ENCODE measurements around the gene CUBN. TPM values are rescaled to one million over a fixed set of nuclear protein-coding genes. Genes with fewer than 3 reads are reported as not detected.

The CUBN gene
- total RNA-seq, 1 experiment from 2014 or later, result 0.80 TPM

GRCh38 chr10:16789261-16789660 is 340.4 kb downstream of the CUBN start:
- no peak overlapping the region for H3K4me2 ChIP-seq (ENCODE audit: low read length)
- H3K4me1 ChIP-seq (ENCODE audit: insufficient read depth, low read length), result no peaks in the 10 kb centered on the region
- no peaks in the 10 kb centered on the region for H3F3A ChIP-seq (ENCODE audit: low read length, unreplicated experiment)
- ATAC-seq, result no peak
- H3K27ac ChIP-seq (ENCODE audit: low read length), result no peak overlapping the region
- DNase-seq, result no peak
- intact Hi-C loops (cut with micrococcal nuclease), result no loop called here
- H3K9me2 ChIP-seq (replicated peaks; ENCODE audit: low read length), result no peaks in the 10 kb centered on the region
- CTCF ChIA-PET, result no interaction called here
- POLR2A ChIA-PET (ENCODE audit: unreplicated experiment), result no interaction called here
- H3K27me3 ChIP-seq (ENCODE audit: low read length), result no peaks in the 10 kb centered on the region
- no peaks in the 10 kb centered on the region for H4K20me1 ChIP-seq (ENCODE audit: low read length)
- no peaks in the 10 kb centered on the region for H3K9me3 ChIP-seq (ENCODE audit: low read length)
- no peaks in the 10 kb centered on the region for H3K36me3 ChIP-seq (ENCODE audit: low read depth, low read length)
- no peak overlapping the region for H3K9ac ChIP-seq (ENCODE audit: low read length)
- no peak overlapping the region for H3K4me3 ChIP-seq (ENCODE audit: low read length)
- H2AFZ ChIP-seq (ENCODE audit: low read length), result no peak overlapping the region
- no peaks in the 10 kb centered on the region for H3K79me2 ChIP-seq (ENCODE audit: low read length)
- BruUV-seq (replicated peaks), result no TSS peak
- TF ChIP-seq EZH2 (IDR thresholded peaks at IDR 0.05; ENCODE audit: low read length, unreplicated experiment) (no peak), EZH2phosphoT487 (IDR thresholded peaks at IDR 0.05; ENCODE audit: borderline replicate concordance, low read length) (no peak)
- TF ChIP-seq, protein P1, sequence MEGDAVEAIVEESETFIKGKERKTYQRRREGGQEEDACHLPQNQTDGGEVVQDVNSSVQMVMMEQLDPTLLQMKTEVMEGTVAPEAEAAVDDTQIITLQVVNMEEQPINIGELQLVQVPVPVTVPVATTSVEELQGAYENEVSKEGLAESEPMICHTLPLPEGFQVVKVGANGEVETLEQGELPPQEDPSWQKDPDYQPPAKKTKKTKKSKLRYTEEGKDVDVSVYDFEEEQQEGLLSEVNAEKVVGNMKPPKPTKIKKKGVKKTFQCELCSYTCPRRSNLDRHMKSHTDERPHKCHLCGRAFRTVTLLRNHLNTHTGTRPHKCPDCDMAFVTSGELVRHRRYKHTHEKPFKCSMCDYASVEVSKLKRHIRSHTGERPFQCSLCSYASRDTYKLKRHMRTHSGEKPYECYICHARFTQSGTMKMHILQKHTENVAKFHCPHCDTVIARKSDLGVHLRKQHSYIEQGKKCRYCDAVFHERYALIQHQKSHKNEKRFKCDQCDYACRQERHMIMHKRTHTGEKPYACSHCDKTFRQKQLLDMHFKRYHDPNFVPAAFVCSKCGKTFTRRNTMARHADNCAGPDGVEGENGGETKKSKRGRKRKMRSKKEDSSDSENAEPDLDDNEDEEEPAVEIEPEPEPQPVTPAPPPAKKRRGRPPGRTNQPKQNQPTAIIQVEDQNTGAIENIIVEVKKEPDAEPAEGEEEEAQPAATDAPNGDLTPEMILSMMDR (conservative IDR thresholded peaks at IDR 0.05; ENCODE audit: low read depth, low read length), result no peak

GRCh38 chr10:16788778-16789177 is 340.8 kb downstream of the CUBN start:
- H3K4me1 ChIP-seq (ENCODE audit: insufficient read depth, low read length), result no peaks in the 10 kb centered on the region
- no peak overlapping the region for H3K9ac ChIP-seq (ENCODE audit: low read length)
- no TSS peak for BruUV-seq (replicated peaks)
- POLR2A ChIA-PET (ENCODE audit: unreplicated experiment), result no interaction called here
- no peaks in the 10 kb centered on the region for H3K9me3 ChIP-seq (ENCODE audit: low read length)
- H3K9me2 ChIP-seq (replicated peaks; ENCODE audit: low read length), result no peaks in the 10 kb centered on the region
- H2AFZ ChIP-seq (ENCODE audit: low read length), result no peak overlapping the region
- no peak overlapping the region for H3K4me2 ChIP-seq (ENCODE audit: low read length)
- H3F3A ChIP-seq (ENCODE audit: low read length, unreplicated experiment), result no peaks in the 10 kb centered on the region
- TF ChIP-seq EZH2phosphoT487 (IDR thresholded peaks at IDR 0.05; ENCODE audit: borderline replicate concordance, low read length) (no peak), EZH2 (IDR thresholded peaks at IDR 0.05; ENCODE audit: low read length, unreplicated experiment) (no peak)
- TF ChIP-seq, protein P1 (conservative IDR thresholded peaks at IDR 0.05; ENCODE audit: low read depth, low read length), result no peak
- DNase-seq (no peak), ATAC-seq (no peak)
- H3K27me3 ChIP-seq (ENCODE audit: low read length), result no peaks in the 10 kb centered on the region
- no peaks in the 10 kb centered on the region for H3K36me3 ChIP-seq (ENCODE audit: low read depth, low read length)
- no peak overlapping the region for H3K4me3 ChIP-seq (ENCODE audit: low read length)
- no peak overlapping the region for H3K27ac ChIP-seq (ENCODE audit: low read length)
- no peaks in the 10 kb centered on the region for H4K20me1 ChIP-seq (ENCODE audit: low read length)
- intact Hi-C loops (cut with micrococcal nuclease), result no loop called here
- no peaks in the 10 kb centered on the region for H3K79me2 ChIP-seq (ENCODE audit: low read length)
- CTCF ChIA-PET, result no interaction called here

- Histone ChIP-seq H3K27me3 (ENCODE audit: low read length) (no peaks in the 10 kb centered on the region), H2AFZ (ENCODE audit: low read length) (no peak overlapping the region), H3K9ac (ENCODE audit: low read length) (no peak overlapping the region), H3K27ac (ENCODE audit: low read length) (no peak overlapping the region), H3K79me2 (ENCODE audit: low read length) (no peaks in the 10 kb centered on the region), H3K4me3 (ENCODE audit: low read length) (no peak overlapping the region), H3K36me3 (ENCODE audit: low read depth, low read length) (no peaks in the 10 kb centered on the region), H3K9me2 (replicated peaks; ENCODE audit: low read length) (no peaks in the 10 kb centered on the region), H3K9me3 (ENCODE audit: low read length) (no peaks in the 10 kb centered on the region), H4K20me1 (ENCODE audit: low read length) (no peaks in the 10 kb centered on the region), H3F3A (ENCODE audit: low read length, unreplicated experiment) (no peaks in the 10 kb centered on the region), H3K4me1 (ENCODE audit: insufficient read depth, low read length) (no peaks in the 10 kb centered on the region), H3K4me2 (ENCODE audit: low read length) (no peak overlapping the region)
- no peak for DNase-seq
- CTCF ChIA-PET, result no interaction called here
- TF ChIP-seq EZH2 (IDR thresholded peaks at IDR 0.05; ENCODE audit: low read length, unreplicated experiment), result no peak
- TF ChIP-seq, protein P1 (conservative IDR thresholded peaks at IDR 0.05; ENCODE audit: low read depth, low read length), result no peak
- no peak for TF ChIP-seq EZH2phosphoT487 (IDR thresholded peaks at IDR 0.05; ENCODE audit: borderline replicate concordance, low read length)
- POLR2A ChIA-PET (ENCODE audit: unreplicated experiment), result interaction anchor here (0.6 kb wide), 1 partner anchor 24 kb away, joined by 12 read pairs; no protein-coding TSS in a partner anchor
- intact Hi-C loops (cut with micrococcal nuclease), result no loop called here
- ATAC-seq, result no peak
- BruUV-seq (replicated peaks), result no TSS peak
These were observed 341.5 kb downstream of the CUBN start for GRCh38 chr10:16788125-16788524.
